GM10248 (cell line): Measurements from ENCODE around the gene FAF2.

Experiments used
- CTCF ChIA-PET: fragments of 300-600 bp; sonication (Branson Sonifier 250); formaldehyde crosslinking; extraction: SDS; loops from one replicate; lab custom pipeline; 2021; ENCODE audit warnings: antibody characterized with exemption; lab: Yijun Ruan, JAX
- POLR2A ChIA-PET: fragments of 350-650 bp; sonication (Branson Sonifier 250); formaldehyde crosslinking; extraction: SDS; loops from one replicate; lab custom pipeline; 2020; ENCODE audit warnings: antibody characterized with exemption; lab: Yijun Ruan, JAX
- DNase-seq: peaks from one replicate; pipeline ENCODE4 v3.0.0; 2012; ENCODE audit errors: extremely low spot score
- CTCF ChIP-seq: IDR thresholded peaks from 2 replicates; pipeline ENCODE4 v1.5.1; 2012; ENCODE audit warnings: mild to moderate bottlenecking, low read depth; ENCODE audit errors: extremely low read depth, missing control alignments, control extremely low read depth

The FAF2 gene

GRCh38 chr5:176515396-176515795 lies 67.2 kb downstream of the FAF2 start:
- TF ChIP-seq CTCF, result no peak
- ChIA-PET POLR2A (no interaction called here), CTCF (interaction anchor here (1.5 kb wide), 1 partner anchor 58 kb away, joined by 3 read pairs; no protein-coding TSS in a partner anchor)
- DNase-seq, result no peak

- TF ChIP-seq CTCF, result no peak
- ChIA-PET CTCF (no interaction called here), POLR2A (no interaction called here)
Observed at GRCh38 chr5:176517053-176517661, 69.0 kb downstream of the FAF2 start.

GRCh38 chr5:176519810-176520720 lies 71.9 kb downstream of the FAF2 start:
- TF ChIP-seq CTCF, result no peak
- POLR2A ChIA-PET, result interaction anchor here (0.7 kb wide), 1 partner anchor 18 kb away, joined by 5 read pairs; no protein-coding TSS in a partner anchor
- DNase-seq, result no peak
- CTCF ChIA-PET, result interaction anchor here (1.4 to 1.8 kb wide), 2 partner anchors 9 to 13 kb away, joined by 3 to 5 read pairs; no protein-coding TSS in a partner anchor

More at GRCh38 chr5:176517053-176517661, 69.0 kb downstream of the FAF2 start:
- no peak for DNase-seq

- no peak for DNase-seq
- ChIA-PET POLR2A (no interaction called here), CTCF (interaction anchor here (1.5 kb wide), 1 partner anchor 10 kb away, joined by 3 read pairs; no protein-coding TSS in a partner anchor)
- TF ChIP-seq CTCF, result no peak
Observed at GRCh38 chr5:176521286-176521685, 73.1 kb downstream of the FAF2 start.

GRCh38 chr5:176521699-176522263 lies 73.6 kb downstream of the FAF2 start:
- DNase-seq, result no peak
- no peak for TF ChIP-seq CTCF
- ChIA-PET POLR2A (interaction anchor here (0.6 kb wide), 1 partner anchor 21 kb away, joined by 3 read pairs; no protein-coding TSS in a partner anchor), CTCF (interaction anchor here (1.5 kb wide), 1 partner anchor 10 kb away, joined by 3 read pairs; no protein-coding TSS in a partner anchor)

GRCh38 chr5:176524138-176524537 lies 76.0 kb downstream of the FAF2 start:
- CTCF ChIA-PET, result interaction anchor here (1.3 kb wide), 1 partner anchor 11 kb away, joined by 3 read pairs; no protein-coding TSS in a partner anchor
- no peak for TF ChIP-seq CTCF
- POLR2A ChIA-PET, result interaction anchor here (1.1 kb wide), 1 partner anchor 13 kb away, joined by 4 read pairs; the partner anchor contains the start of gene RNF44
- no peak for DNase-seq
